Ishikawa (cell line): ENCODE data around the gene TMEM26.
A peak's percentile ranks its signal among the peaks of the same experiment; 100 is the strongest.

Experiments used
- CEBPB ChIP-seq: IDR thresholded peaks from 2 replicates; pipeline ENCODE4 v1.6.1; 2012
- CREB1 ChIP-seq: IDR thresholded peaks from 2 replicates; pipeline ENCODE4 v1.6.1; 2012; ENCODE audit warnings: low read depth
- EP300 ChIP-seq: IDR thresholded peaks from 2 replicates; pipeline ENCODE4 v1.6.1; 2012; ENCODE audit warnings: borderline replicate concordance
- MAX ChIP-seq: IDR thresholded peaks from 2 replicates; pipeline ENCODE4 v1.6.1; 2012
- TEAD4 ChIP-seq: IDR thresholded peaks from 2 replicates; pipeline ENCODE4 v1.6.1; 2012
- USF1 ChIP-seq: IDR thresholded peaks from 2 replicates; pipeline ENCODE4 v1.6.1; 2012
- YY1 ChIP-seq: IDR thresholded peaks from 2 replicates; pipeline ENCODE4 v1.6.1; 2012; ENCODE audit warnings: low read depth
- ZBTB7A ChIP-seq: IDR thresholded peaks from 2 replicates; pipeline ENCODE4 v1.6.1; 2012; ENCODE audit warnings: low read depth

DNA sequence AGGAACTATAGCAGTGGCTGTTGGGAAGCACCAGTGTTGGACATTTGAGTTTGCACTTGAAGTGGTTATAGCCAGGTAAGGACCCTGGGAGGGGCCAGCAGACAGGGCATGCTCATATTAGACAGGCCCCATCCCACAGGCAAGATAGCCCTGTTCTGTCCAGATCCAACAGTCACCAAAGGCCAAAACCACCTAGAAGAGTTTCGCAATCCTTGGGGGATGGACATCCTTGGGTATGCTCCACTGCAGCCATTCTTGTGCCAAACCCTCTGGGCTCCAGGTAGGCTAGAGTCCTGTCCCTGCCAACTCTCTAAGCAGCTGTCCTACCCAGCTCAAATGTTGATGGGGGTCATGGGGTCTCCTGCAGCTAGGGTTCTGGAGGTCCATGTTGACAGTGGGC is 76.8 kb downstream of the TMEM26 start:
- no peak for TF ChIP-seq TEAD4
- no peak for TF ChIP-seq USF1
- no peak for TF ChIP-seq YY1
- TF ChIP-seq MAX = no peak
- peak; percentile 37; the same call in 1 of the 2 replicates for TF ChIP-seq CEBPB
- TF ChIP-seq CREB1 = no peak
- no peak for TF ChIP-seq EP300
- no peak for TF ChIP-seq ZBTB7A
